Progenitor cell of endocrine pancreas (in vitro differentiated cells): ENCODE data around the gene MRPL10. TPM values are rescaled to one million over a fixed set of nuclear protein-coding genes. Genes with fewer than 3 reads are reported as not detected.

Experiments used
- DNase-seq: peaks from one replicate; pipeline ENCODE4 v3.0.0; 2021; ENCODE audit warnings: low spot score; ENCODE audit not compliant: unreplicated experiment
- H3K27ac Mint-ChIP-seq: 2 replicates; pipeline ENCODE4 v1.8.0; 2021; ENCODE audit warnings: mild to moderate bottlenecking, moderate library complexity, mixed read lengths
- H3K27me3 Mint-ChIP-seq: 2 replicates; pipeline ENCODE4 v1.8.0; 2021; ENCODE audit warnings: mixed read lengths
- H3K36me3 Mint-ChIP-seq: 2 replicates; pipeline ENCODE4 v1.8.0; 2022; ENCODE audit warnings: mixed read lengths; ENCODE audit not compliant: insufficient read depth
- H3K4me1 Mint-ChIP-seq: 2 replicates; pipeline ENCODE4 v1.8.0; 2021; ENCODE audit warnings: low read depth, mixed read lengths
- H3K4me3 Mint-ChIP-seq: 2 replicates; pipeline ENCODE4 v1.8.0; 2021; ENCODE audit warnings: low read depth, mild to moderate bottlenecking, moderate library complexity, mixed read lengths
- H3K9me3 Mint-ChIP-seq: 2 replicates; pipeline ENCODE4 v1.8.0; 2021; ENCODE audit warnings: low read depth, mixed read lengths
- CTCF ChIP-seq: fragments of 200-600 bp; sonication (generic); IDR thresholded peaks from one replicate; pipeline ENCODE4 v1.5.0; 2021; ENCODE audit warnings: antibody characterized with exemption, mild to moderate bottlenecking; ENCODE audit not compliant: unreplicated experiment
- total RNA-seq: library from RNA; stranded (reverse); gene quantifications from 2 replicates; pipeline ENCODE4 v1.2.1, GENCODE V29; 2021

The MRPL10 gene
- total RNA-seq, 1 donor from 2014 or later = 41.1 TPM

- no peak for TF ChIP-seq CTCF
- no peaks in the 10 kb centered on the region for H3K9me3 Mint-ChIP-seq
- no peaks in the 10 kb centered on the region for H3K36me3 Mint-ChIP-seq
- no peak overlapping the region for H3K4me3 Mint-ChIP-seq
- peaks cover 6% of the 10 kb centered on the region for H3K4me1 Mint-ChIP-seq
- DNase-seq = no peak
- peaks cover 77% of the 10 kb centered on the region for H3K27me3 Mint-ChIP-seq
- no peak overlapping the region for H3K27ac Mint-ChIP-seq
Observed at GRCh38 chr17:47856830-47857229, 25.5 kb upstream of the MRPL10 start.

DNA sequence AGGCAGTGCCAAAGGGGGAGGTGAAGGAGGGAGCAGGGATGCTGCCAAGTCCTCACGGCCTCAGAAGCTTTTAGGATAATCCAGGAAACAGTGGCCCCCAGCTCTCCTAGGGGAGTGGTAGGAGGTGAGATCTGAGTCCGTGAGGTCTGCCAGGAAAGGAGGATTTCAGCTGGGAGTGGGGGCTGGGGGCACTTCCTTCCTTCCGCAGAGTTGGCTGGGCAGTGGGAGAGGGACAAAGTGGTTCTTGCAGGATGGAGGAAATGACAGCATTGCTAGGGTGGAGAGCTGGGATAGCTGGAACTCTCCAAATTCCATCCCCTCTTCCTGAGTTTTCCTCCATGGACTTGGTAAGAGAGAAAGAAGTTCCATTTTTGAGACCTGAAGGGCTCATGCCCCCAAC, 24.4 kb upstream of the MRPL10 start:
- H3K4me3 Mint-ChIP-seq = no peak overlapping the region
- peaks cover 80% of the 10 kb centered on the region for H3K27me3 Mint-ChIP-seq
- no peak for TF ChIP-seq CTCF
- no peaks in the 10 kb centered on the region for H3K9me3 Mint-ChIP-seq
- DNase-seq = no peak
- peaks cover 7% of the 10 kb centered on the region for H3K4me1 Mint-ChIP-seq
- no peak overlapping the region for H3K27ac Mint-ChIP-seq
- H3K36me3 Mint-ChIP-seq = no peaks in the 10 kb centered on the region

DNA sequence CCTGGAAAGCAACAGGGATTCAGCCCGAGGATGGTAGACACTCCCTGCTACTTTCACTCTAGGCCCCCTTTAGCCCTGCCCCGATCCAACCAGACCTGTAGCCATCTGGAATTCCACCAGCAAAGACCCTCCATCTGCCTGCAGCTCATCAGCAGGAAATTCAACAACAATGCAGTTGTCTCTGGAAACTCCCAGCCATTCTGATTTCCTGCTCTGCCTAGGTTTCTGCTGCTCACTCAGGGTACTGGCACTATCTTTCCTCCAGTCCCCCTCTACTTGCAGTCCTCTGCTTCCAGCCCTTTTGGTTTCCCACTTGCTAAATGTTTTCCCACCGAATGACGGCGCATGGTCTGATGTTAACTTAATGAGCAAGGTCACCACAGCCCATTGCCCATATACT, 22.3 kb upstream of the MRPL10 start:
- no peak overlapping the region for H3K4me3 Mint-ChIP-seq
- H3K27ac Mint-ChIP-seq = no peak overlapping the region
- peaks cover 12% of the 10 kb centered on the region for H3K4me1 Mint-ChIP-seq
- H3K9me3 Mint-ChIP-seq = no peaks in the 10 kb centered on the region
- TF ChIP-seq CTCF = no peak
- peaks cover 85% of the 10 kb centered on the region for H3K27me3 Mint-ChIP-seq
- H3K36me3 Mint-ChIP-seq = no peaks in the 10 kb centered on the region
- DNase-seq = no peak

GRCh38 chr17:47852113-47852949, 21.0 kb upstream of the MRPL10 start:
- H3K27me3 Mint-ChIP-seq = peaks cover 87% of the 10 kb centered on the region
- H3K36me3 Mint-ChIP-seq = no peaks in the 10 kb centered on the region
- no peak for DNase-seq
- no peaks in the 10 kb centered on the region for H3K9me3 Mint-ChIP-seq
- peak overlapping the region; percentile 12 for H3K27ac Mint-ChIP-seq
- no peak for TF ChIP-seq CTCF
- H3K4me1 Mint-ChIP-seq = peaks cover 12% of the 10 kb centered on the region
- H3K4me3 Mint-ChIP-seq = peak overlapping the region; percentile 41

DNA sequence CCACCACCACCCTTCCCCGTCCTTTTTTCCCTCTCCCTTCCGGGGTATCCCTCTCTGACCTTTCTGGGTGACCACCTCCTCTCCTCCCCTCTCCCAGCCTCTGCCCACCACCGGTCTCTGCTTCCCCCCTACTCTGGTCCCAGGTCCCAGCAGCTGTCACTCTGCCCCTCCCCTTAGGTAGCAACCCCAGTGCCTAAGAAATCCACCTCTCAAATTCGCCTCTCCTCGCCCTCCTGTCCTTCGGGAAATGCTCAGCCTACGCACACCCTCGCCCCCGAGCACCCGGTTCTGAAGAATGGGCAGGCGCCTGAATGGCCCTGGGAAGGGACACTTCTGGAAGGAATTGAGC, 20.4 kb upstream of the MRPL10 start:
- no peak for TF ChIP-seq CTCF

More for the DNA sequence above, 20.4 kb upstream of the MRPL10 start:
- Mint-ChIP-seq H3K27me3 (peaks cover 89% of the 10 kb centered on the region), H3K36me3 (no peaks in the 10 kb centered on the region), H3K27ac (no peak overlapping the region), H3K9me3 (no peaks in the 10 kb centered on the region), H3K4me3 (peak overlapping the region; percentile 41), H3K4me1 (peaks cover 12% of the 10 kb centered on the region)
- no peak for DNase-seq
